Subcutaneous adipose tissue (tissue), 4 donors: ENCODE measurements around the gene SUSD3. TPM values are rescaled to one million over a fixed set of nuclear protein-coding genes. Genes with fewer than 3 reads are reported as not detected.

ENCODE experiments used
- CTCF ChIP-seq: fragments of 450-650 bp; IDR thresholded peaks from one replicate; pipeline ENCODE4 v1.5.1; 2016; ENCODE audit warnings: low read depth, mild to moderate bottlenecking, control low read depth, antibody characterized with exemption, moderate library complexity
- total RNA-seq, 4 donors: library from RNA; depleted of rRNA; stranded (reverse); fragments of >200 nt; gene quantifications; one replicate each; pipeline ENCODE4 v1.1.0, GENCODE V29; 2016

Gene SUSD3
- total RNA-seq, 4 donors from 2014 or later = 1.1 to 2.2 TPM; not detected in 2

DNA sequence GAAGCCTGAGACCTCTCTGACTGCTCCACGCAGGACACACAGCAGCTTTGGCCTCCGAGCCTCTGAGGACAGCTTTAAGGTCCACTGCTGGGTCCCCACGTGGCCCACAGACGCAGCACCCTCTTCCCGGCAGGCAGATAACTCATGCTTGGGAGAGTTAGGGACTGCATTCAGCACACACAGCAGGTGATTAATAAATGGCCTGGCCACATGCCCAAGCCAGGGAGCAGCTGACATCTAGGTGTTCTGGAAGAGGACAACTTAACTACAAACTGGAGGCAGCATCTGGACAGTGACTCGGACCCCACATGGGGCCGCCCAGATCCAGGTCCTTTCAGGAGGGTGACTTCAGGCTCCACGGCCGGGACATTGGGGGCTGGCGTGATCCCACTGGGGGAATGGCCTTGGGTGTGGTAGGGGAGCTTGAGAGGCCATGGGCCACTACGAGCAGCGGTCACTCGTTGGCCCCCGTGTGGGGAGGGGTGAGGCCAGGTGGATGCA is 64.3 kb downstream of the SUSD3 start:
- no peak for TF ChIP-seq CTCF

DNA sequence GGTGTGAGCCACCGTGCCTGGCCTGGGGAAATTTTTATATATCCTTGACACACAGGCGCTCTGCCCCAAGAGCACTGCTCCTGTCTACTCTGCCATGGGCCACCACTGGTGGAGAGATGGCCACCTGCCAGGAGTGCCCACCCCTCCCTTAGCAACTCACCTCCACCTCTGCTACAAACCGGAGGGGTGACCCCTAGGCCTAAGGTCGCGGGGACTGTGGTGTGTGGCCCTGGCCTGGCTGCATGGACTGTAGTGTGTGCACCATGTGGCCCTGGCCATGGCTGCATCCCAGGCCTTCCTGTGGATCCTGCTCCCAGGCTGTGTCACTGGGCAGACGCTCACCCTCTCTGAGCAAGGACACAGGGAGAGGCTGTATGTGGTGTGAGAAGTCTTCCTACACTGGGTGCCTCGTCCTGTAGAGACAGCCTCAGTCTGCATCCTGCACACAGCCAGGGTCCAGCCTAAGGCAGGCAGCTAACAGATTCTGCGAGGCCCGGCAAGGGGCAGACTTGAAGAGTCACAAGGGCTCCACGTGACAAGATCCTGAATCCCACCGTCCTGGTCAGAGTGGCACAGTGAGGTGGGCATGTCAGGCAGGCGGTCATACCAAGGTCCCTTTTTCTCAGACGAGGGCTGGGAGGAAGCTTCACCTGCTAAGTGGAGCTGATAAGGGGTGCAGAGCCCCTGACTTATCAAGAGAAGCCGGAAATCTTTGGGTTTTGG is 65.2 kb downstream of the SUSD3 start:
- TF ChIP-seq CTCF = no peak

DNA sequence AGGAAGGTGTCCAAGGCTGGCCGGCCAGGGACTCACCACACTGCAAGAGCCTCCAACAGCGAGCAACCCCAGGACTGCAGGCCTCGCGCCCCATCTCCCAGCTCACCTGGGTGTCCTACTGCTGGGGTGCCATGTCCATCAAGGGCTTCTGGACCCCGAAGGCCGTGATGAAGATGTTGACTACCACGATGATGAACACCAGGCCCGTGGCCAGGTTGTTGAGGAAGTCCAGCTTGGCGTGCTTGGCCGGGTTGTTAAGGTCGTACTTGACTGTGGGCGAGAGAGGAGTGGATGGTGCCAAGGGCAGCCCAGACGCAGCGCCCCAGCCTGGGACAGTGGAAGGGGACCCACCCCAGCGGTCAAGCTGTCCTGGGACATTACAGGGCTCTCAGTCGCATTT is 66.3 kb downstream of the SUSD3 start:
- no peak for TF ChIP-seq CTCF

DNA sequence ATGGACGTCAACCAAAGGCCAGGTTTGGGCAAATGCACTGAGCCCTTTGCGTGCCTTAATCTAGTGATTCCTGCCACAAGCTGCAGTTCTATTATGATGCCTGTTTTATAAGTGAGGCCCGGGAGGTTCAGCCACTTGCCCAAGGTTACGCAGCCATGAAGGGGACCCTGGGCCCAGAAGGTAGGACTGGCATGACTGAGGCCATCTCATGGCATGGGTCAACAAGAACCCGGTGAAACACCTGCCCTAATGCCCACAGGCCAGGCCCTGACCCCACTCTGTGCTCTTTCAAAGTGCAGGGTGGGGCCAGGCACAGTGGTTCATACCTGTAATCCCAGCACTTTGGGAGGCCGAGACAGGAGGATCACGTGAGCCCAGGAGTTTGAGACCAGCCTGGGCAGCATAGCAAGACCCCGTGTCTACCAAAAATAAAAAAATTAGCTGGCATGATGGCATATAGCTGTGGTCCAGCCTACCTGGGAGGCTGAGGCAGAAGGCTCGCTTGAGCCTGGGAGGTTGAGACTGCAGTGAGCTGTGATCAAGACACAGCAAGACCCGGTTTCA is 66.9 kb downstream of the SUSD3 start:
- TF ChIP-seq CTCF = no peak

- TF ChIP-seq CTCF = no peak
Observed at GRCh38 chr9:93126151-93126781, 67.8 kb downstream of the SUSD3 start.

- no peak for TF ChIP-seq CTCF
Observed at GRCh38 chr9:93126825-93127368, 68.4 kb downstream of the SUSD3 start.

DNA sequence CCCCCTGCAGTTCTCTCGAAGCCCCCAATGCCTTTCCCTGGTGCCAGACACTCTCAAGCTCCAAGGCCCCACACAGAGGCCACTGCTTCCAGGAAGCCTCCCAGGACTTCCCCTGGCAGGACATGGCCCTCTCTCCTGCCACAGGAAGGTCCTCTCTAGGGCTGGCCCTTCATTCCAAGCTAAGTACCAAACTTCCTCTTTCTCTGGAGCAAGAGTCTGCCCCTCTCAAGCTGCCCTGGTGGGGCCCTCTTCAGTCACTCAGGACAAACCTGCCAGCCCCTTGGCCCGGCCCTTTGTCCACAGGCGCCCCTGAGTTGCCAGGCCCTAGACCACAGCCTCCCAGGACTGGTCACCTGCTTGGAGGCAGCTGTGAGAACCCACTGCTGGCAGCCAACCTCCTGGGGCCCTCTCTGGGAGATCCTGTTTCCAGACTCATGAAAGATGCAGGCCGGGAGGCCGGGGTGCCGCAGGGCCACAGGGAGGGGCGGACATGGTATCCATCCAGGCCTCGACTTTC is 69.0 kb downstream of the SUSD3 start:
- TF ChIP-seq CTCF = no peak
